Measurements from ENCODE around the gene CTNNAL1. TPM values are rescaled to one million over a fixed set of nuclear protein-coding genes. Genes with fewer than 3 reads are reported as not detected.

CTNNAL1 gene
- polyA plus RNA-seq, 1 donor from 2014 or later = 24.7 TPM

DNA sequence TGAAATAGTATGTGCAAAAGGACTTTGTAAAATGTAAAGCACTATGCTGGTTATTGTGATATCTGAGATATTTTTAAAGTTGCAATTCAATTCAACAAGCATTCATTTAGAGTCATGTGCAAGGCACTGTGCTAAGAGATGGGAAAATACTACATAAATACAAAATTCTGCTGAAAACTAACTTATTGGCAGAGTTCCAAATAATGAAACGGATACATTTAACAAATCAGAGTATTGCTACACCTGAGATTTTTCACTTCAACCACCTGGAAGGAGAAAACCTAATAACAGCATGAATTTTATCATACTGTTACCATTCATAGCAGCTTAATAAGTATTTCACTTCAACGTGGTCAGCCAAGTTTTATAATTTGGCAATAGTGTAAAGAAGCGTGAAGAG is 6.1 kb upstream of the CTNNAL1 start:
- H2AFZ ChIP-seq (ENCODE audit: low read depth, low read length) = no peak overlapping the region
- H3K27ac ChIP-seq (ENCODE audit: low read length) = no peak overlapping the region
- H3K4me2 ChIP-seq (ENCODE audit: low read length) = no peak overlapping the region
- no peaks in the 10 kb centered on the region for H3K9me3 ChIP-seq (ENCODE audit: low read length)
- no peak for TF ChIP-seq EZH2 (IDR thresholded peaks at IDR 0.05; ENCODE audit: borderline replicate concordance, insufficient read depth, low read length, poor library complexity, severe bottlenecking)
- TF ChIP-seq, protein P1, sequence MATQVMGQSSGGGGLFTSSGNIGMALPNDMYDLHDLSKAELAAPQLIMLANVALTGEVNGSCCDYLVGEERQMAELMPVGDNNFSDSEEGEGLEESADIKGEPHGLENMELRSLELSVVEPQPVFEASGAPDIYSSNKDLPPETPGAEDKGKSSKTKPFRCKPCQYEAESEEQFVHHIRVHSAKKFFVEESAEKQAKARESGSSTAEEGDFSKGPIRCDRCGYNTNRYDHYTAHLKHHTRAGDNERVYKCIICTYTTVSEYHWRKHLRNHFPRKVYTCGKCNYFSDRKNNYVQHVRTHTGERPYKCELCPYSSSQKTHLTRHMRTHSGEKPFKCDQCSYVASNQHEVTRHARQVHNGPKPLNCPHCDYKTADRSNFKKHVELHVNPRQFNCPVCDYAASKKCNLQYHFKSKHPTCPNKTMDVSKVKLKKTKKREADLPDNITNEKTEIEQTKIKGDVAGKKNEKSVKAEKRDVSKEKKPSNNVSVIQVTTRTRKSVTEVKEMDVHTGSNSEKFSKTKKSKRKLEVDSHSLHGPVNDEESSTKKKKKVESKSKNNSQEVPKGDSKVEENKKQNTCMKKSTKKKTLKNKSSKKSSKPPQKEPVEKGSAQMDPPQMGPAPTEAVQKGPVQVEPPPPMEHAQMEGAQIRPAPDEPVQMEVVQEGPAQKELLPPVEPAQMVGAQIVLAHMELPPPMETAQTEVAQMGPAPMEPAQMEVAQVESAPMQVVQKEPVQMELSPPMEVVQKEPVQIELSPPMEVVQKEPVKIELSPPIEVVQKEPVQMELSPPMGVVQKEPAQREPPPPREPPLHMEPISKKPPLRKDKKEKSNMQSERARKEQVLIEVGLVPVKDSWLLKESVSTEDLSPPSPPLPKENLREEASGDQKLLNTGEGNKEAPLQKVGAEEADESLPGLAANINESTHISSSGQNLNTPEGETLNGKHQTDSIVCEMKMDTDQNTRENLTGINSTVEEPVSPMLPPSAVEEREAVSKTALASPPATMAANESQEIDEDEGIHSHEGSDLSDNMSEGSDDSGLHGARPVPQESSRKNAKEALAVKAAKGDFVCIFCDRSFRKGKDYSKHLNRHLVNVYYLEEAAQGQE (IDR thresholded peaks at IDR 0.05; ENCODE audit: borderline replicate concordance) = no peak
- no peak for TF ChIP-seq SMC3 (conservative IDR thresholded peaks at IDR 0.05; ENCODE audit: poor library complexity)
- no peak for TF ChIP-seq EP300 (conservative IDR thresholded peaks at IDR 0.05; ENCODE audit: poor library complexity, severe bottlenecking)
- TF ChIP-seq POLR2AphosphoS5 (IDR thresholded peaks at IDR 0.05) = no peak
- TF ChIP-seq, protein P2, sequence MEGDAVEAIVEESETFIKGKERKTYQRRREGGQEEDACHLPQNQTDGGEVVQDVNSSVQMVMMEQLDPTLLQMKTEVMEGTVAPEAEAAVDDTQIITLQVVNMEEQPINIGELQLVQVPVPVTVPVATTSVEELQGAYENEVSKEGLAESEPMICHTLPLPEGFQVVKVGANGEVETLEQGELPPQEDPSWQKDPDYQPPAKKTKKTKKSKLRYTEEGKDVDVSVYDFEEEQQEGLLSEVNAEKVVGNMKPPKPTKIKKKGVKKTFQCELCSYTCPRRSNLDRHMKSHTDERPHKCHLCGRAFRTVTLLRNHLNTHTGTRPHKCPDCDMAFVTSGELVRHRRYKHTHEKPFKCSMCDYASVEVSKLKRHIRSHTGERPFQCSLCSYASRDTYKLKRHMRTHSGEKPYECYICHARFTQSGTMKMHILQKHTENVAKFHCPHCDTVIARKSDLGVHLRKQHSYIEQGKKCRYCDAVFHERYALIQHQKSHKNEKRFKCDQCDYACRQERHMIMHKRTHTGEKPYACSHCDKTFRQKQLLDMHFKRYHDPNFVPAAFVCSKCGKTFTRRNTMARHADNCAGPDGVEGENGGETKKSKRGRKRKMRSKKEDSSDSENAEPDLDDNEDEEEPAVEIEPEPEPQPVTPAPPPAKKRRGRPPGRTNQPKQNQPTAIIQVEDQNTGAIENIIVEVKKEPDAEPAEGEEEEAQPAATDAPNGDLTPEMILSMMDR (IDR thresholded peaks at IDR 0.05; ENCODE audit: poor library complexity, severe bottlenecking) = no peak
- no peak for TF ChIP-seq TAF1 (IDR thresholded peaks at IDR 0.05; ENCODE audit: low read depth)
- TF ChIP-seq RAD21 (conservative IDR thresholded peaks at IDR 0.05) = no peak
- H3K4me3 ChIP-seq (ENCODE audit: low read length) = no peak overlapping the region
- H3K9me2 ChIP-seq (ENCODE audit: insufficient read depth, low read length) = no peaks in the 10 kb centered on the region
- H3K27me3 ChIP-seq (ENCODE audit: insufficient read depth, low read depth, low read length) = no peaks in the 10 kb centered on the region
- no peaks in the 10 kb centered on the region for H3F3A ChIP-seq (ENCODE audit: insufficient read depth, low read length, poor library complexity, severe bottlenecking)
- H3K79me2 ChIP-seq (replicated peaks; ENCODE audit: insufficient read depth, low read length) = no peaks in the 10 kb centered on the region
- peaks cover 4% of the 10 kb centered on the region for H3K36me3 ChIP-seq (ENCODE audit: insufficient read depth, low read length)
- no peak overlapping the region for H3K9ac ChIP-seq (ENCODE audit: low read length)
- no peaks in the 10 kb centered on the region for H4K20me1 ChIP-seq (ENCODE audit: insufficient read depth)

DNA sequence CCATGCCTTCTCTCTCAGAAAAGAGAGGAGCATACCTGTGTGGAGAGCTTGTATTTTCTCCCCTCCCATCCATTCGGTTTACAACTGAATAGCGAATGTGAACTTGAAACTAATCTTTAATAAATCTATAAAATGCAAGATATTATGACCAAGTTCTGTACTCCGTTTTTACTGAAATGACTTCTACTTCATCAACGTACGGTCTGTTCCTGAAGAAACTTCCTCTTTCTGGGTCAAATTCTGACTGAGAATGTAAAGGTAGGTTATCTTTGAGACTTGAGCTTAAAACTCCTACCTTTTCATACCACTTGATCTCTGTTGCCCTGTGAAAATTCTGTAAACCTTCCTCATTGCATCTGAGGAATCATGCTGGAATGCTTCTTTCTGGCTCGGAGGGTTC is 4.2 kb upstream of the CTNNAL1 start:
- TF ChIP-seq TAF1 (IDR thresholded peaks at IDR 0.05; ENCODE audit: low read depth) = no peak
- no peak for TF ChIP-seq SMC3 (conservative IDR thresholded peaks at IDR 0.05; ENCODE audit: poor library complexity)
- TF ChIP-seq EP300 (conservative IDR thresholded peaks at IDR 0.05; ENCODE audit: poor library complexity, severe bottlenecking) = no peak
- TF ChIP-seq, protein P2 (IDR thresholded peaks at IDR 0.05; ENCODE audit: poor library complexity, severe bottlenecking) = no peak
- TF ChIP-seq RAD21 (conservative IDR thresholded peaks at IDR 0.05) = no peak
- no peak for TF ChIP-seq MXI1 (conservative IDR thresholded peaks at IDR 0.05; ENCODE audit: poor library complexity, severe bottlenecking)
- no peak for TF ChIP-seq EZH2 (IDR thresholded peaks at IDR 0.05; ENCODE audit: borderline replicate concordance, insufficient read depth, low read length, poor library complexity, severe bottlenecking)
- TF ChIP-seq POLR2AphosphoS5 (IDR thresholded peaks at IDR 0.05) = no peak
- TF ChIP-seq, protein P1 (IDR thresholded peaks at IDR 0.05; ENCODE audit: borderline replicate concordance) = no peak
- Histone ChIP-seq H3K9me2 (ENCODE audit: insufficient read depth, low read length) (no peaks in the 10 kb centered on the region), H4K20me1 (ENCODE audit: insufficient read depth) (no peaks in the 10 kb centered on the region), H3K79me2 (replicated peaks; ENCODE audit: insufficient read depth, low read length) (no peaks in the 10 kb centered on the region), H3K9me3 (ENCODE audit: low read length) (no peaks in the 10 kb centered on the region), H3K4me3 (ENCODE audit: low read length) (no peak overlapping the region), H3K27me3 (ENCODE audit: insufficient read depth, low read depth, low read length) (no peaks in the 10 kb centered on the region), H3F3A (ENCODE audit: insufficient read depth, low read length, poor library complexity, severe bottlenecking) (no peaks in the 10 kb centered on the region), H3K27ac (ENCODE audit: low read length) (no peak overlapping the region), H3K36me3 (ENCODE audit: insufficient read depth, low read length) (peaks cover 4% of the 10 kb centered on the region), H3K9ac (ENCODE audit: low read length) (no peak overlapping the region), H3K4me2 (ENCODE audit: low read length) (no peak overlapping the region), H2AFZ (ENCODE audit: low read depth, low read length) (no peak overlapping the region)
